PC-3 (cell line): ENCODE data around the gene TPST1. TPM values are rescaled to one million over a fixed set of nuclear protein-coding genes. Genes with fewer than 3 reads are reported as not detected.
"Not testable (repeated sequence)": the region's sequence is repeated elsewhere in the genome, so short reads cannot be mapped to it uniquely, and the experiment has no call there.

ENCODE experiments used
- ATAC-seq: fragments of 200-7000 bp; cut with Tn5 transposase; 2 replicates; pipeline ENCODE4 v1.9.1; 2020; ENCODE audit warnings: mild to moderate bottlenecking, moderate library complexity
- BruUV-seq: library from RNA; stranded (reverse); fragments of 400-500 nt; replicated peaks from 2 replicates; lab custom pipeline; 2021; lab: Mats Ljungman, UMichigan
- CTCF ChIA-PET: fragments of 300-600 bp; sonication (Branson Sonifier 250); formaldehyde crosslinking; loops from one replicate; lab custom pipeline; 2022; ENCODE audit warnings: antibody characterized with exemption; lab: Charles Lee
- POLR2A ChIA-PET: fragments of 300-600 bp; sonication (Branson Sonifier 250); formaldehyde crosslinking; loops from one replicate; lab custom pipeline; 2022; ENCODE audit warnings: antibody characterized with exemption; ENCODE audit not compliant: unreplicated experiment; lab: Charles Lee
- DNase-seq: peaks from one replicate; pipeline ENCODE4 v3.0.0-alpha.2; 2015
- H2AFZ ChIP-seq: fragments of 300-600 bp; sonication (generic); 2 replicates; pipeline ENCODE4 v1.6.0; 2016; ENCODE audit warnings: antibody characterized with exemption, low read length
- H3F3A ChIP-seq: fragments of 300-600 bp; sonication (generic); one replicate; pipeline ENCODE4 v1.6.0; 2017; ENCODE audit warnings: antibody characterized with exemption, low read length, control low read depth, mild to moderate bottlenecking; ENCODE audit not compliant: unreplicated experiment
- H3K27ac ChIP-seq: fragments of 300-600 bp; sonication (generic); 2 replicates; pipeline ENCODE4 v1.5.1; 2016; ENCODE audit warnings: mild to moderate bottlenecking, low read length
- H3K27me3 ChIP-seq: fragments of 300-600 bp; sonication (generic); 2 replicates; pipeline ENCODE4 v1.6.1; 2016; ENCODE audit warnings: low read length, mixed read lengths
- H3K36me3 ChIP-seq: fragments of 300-600 bp; sonication (generic); 2 replicates; pipeline ENCODE4 v1.6.1; 2016; ENCODE audit warnings: low read depth, mixed run types, low read length, mixed read lengths
- H3K4me1 ChIP-seq: fragments of 300-600 bp; sonication (generic); 2 replicates; pipeline ENCODE4 v1.5.1; 2016; ENCODE audit warnings: low read length; ENCODE audit not compliant: insufficient read depth
- H3K4me2 ChIP-seq: fragments of 300-600 bp; sonication (generic); 2 replicates; pipeline ENCODE4 v1.6.0; 2016; ENCODE audit warnings: low read length
- H3K4me3 ChIP-seq: fragments of 300-600 bp; sonication (generic); 2 replicates; pipeline ENCODE4 v1.5.1; 2016; ENCODE audit warnings: mild to moderate bottlenecking, low read length, mixed read lengths
- H3K79me2 ChIP-seq: fragments of 300-600 bp; sonication (generic); 2 replicates; pipeline ENCODE4 v1.6.1; 2017; ENCODE audit warnings: low read length, mixed read lengths
- H3K9ac ChIP-seq: fragments of 300-600 bp; sonication (generic); 2 replicates; pipeline ENCODE4 v1.6.0; 2016; ENCODE audit warnings: mild to moderate bottlenecking, low read length
- H3K9me2 ChIP-seq: fragments of 300-600 bp; sonication (generic); replicated peaks from 2 replicates; pipeline ENCODE4 v1.6.1; 2016; ENCODE audit warnings: mixed run types, low read length, mixed read lengths
- H3K9me3 ChIP-seq: fragments of 300-600 bp; sonication (generic); 2 replicates; pipeline ENCODE4 v1.6.1; 2016; ENCODE audit warnings: low read length, mixed read lengths
- H4K20me1 ChIP-seq: fragments of 300-600 bp; sonication (generic); 2 replicates; pipeline ENCODE4 v1.6.1; 2016; ENCODE audit warnings: low read length, mixed read lengths
- EZH2 ChIP-seq: fragments of 300-600 bp; sonication (generic); IDR thresholded peaks from one replicate; pipeline ENCODE4 v1.6.1; 2017; ENCODE audit warnings: antibody characterized with exemption, mild to moderate bottlenecking, low read length; ENCODE audit not compliant: unreplicated experiment
- EZH2phosphoT487 ChIP-seq: fragments of 300-600 bp; sonication (generic); IDR thresholded peaks from 2 replicates; pipeline ENCODE4 v1.6.1; 2018; ENCODE audit warnings: mild to moderate bottlenecking, antibody characterized with exemption, low read length, borderline replicate concordance
- intact Hi-C: fragments of 100-400 bp; cut with micrococcal nuclease; formaldehyde crosslinking; loops from 2 replicates; pipeline ENCODE4 v1.9.0; 2023
- total RNA-seq: library from RNA; depleted of rRNA; stranded (reverse); fragments of >200 nt; gene quantifications from 2 replicates; pipeline ENCODE4 v1.2.3, GENCODE V29; 2014
- TF ChIP-seq, protein P1 (sequence below): fragments of 300-600 bp; sonication (generic); conservative IDR thresholded peaks from 2 replicates; pipeline ENCODE4 v1.5.1; 2017; ENCODE audit warnings: antibody characterized with exemption, low read depth, mild to moderate bottlenecking, low read length

The TPST1 gene
- total RNA-seq, 1 experiment from 2014 or later: 14.4 TPM

DNA sequence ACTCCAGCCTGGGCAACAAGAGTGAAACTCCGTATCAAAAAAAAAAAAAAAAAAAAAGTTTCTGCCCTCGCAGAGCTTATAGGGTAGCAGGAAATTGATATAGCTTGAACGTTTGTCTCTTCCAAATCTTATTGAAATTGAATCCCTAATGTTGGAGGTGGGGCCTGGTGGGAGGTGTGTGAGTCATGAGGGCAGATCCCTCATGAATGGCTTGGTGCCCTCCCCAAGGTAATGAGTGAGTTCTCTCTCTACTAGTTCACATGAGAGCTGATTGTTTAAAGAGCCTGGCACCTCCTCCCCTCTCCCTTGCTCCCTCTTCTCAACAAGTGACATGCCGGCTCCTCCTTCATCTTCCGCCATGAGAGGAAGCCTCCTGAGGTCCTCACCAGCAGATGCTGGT is 193.7 kb downstream of the TPST1 start:
- intact Hi-C loops, H3K79me2 ChIP-seq, H3K4me2 ChIP-seq, H4K20me1 ChIP-seq, H3K27ac ChIP-seq, H3K27me3 ChIP-seq, H3F3A ChIP-seq, BruUV-seq, H2AFZ ChIP-seq, H3K4me1 ChIP-seq, POLR2A ChIA-PET, H3K36me3 ChIP-seq, H3K9ac ChIP-seq, H3K9me3 ChIP-seq, H3K9me2 ChIP-seq, H3K4me3 ChIP-seq: not testable (repeated sequence)
- peak; percentile 39; the same call in 1 of the 2 replicates for ATAC-seq
- DNase-seq: peak; percentile 41
- CTCF ChIA-PET: interaction anchor here (0.6 kb wide), 1 partner anchor 15 kb away, joined by 4 read pairs; no protein-coding TSS in a partner anchor

DNA sequence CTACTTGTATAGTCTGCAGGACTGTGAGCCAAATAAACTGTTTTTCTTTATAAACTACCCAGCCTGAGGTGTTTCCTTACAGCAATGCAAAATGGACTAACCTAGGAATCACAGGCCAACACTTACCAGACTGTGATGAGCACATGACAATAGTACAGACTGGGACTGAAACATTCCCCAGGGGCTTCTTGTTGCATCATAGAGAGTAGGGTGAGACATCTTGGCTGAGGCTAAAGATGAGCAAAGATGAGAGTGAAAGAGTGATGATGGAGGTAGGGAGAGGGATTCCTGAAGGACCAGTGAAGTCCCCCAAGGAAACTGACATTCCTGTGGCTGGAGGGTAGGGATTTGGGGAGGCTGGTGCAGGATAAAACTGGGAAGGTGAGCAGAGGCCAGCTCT is 194.4 kb downstream of the TPST1 start:
- ATAC-seq (no peak), DNase-seq (no peak)
- ChIA-PET POLR2A (no interaction called here), CTCF (no interaction called here)
- no peaks in the 10 kb centered on the region for H3F3A ChIP-seq
- no peak overlapping the region for H3K27ac ChIP-seq
- BruUV-seq: no TSS peak
- no peak overlapping the region for H3K4me2 ChIP-seq
- no peak for TF ChIP-seq EZH2
- TF ChIP-seq, protein P1, sequence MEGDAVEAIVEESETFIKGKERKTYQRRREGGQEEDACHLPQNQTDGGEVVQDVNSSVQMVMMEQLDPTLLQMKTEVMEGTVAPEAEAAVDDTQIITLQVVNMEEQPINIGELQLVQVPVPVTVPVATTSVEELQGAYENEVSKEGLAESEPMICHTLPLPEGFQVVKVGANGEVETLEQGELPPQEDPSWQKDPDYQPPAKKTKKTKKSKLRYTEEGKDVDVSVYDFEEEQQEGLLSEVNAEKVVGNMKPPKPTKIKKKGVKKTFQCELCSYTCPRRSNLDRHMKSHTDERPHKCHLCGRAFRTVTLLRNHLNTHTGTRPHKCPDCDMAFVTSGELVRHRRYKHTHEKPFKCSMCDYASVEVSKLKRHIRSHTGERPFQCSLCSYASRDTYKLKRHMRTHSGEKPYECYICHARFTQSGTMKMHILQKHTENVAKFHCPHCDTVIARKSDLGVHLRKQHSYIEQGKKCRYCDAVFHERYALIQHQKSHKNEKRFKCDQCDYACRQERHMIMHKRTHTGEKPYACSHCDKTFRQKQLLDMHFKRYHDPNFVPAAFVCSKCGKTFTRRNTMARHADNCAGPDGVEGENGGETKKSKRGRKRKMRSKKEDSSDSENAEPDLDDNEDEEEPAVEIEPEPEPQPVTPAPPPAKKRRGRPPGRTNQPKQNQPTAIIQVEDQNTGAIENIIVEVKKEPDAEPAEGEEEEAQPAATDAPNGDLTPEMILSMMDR: no peak
- no peak for TF ChIP-seq EZH2phosphoT487
- no peak overlapping the region for H3K4me3 ChIP-seq
- no peaks in the 10 kb centered on the region for H3K36me3 ChIP-seq
- no peaks in the 10 kb centered on the region for H4K20me1 ChIP-seq
- no peak overlapping the region for H2AFZ ChIP-seq
- H3K79me2 ChIP-seq: no peaks in the 10 kb centered on the region
- peaks cover 9% of the 10 kb centered on the region for H3K4me1 ChIP-seq
- no peak overlapping the region for H3K9ac ChIP-seq
- intact Hi-C loops: no loop called here
- H3K27me3 ChIP-seq: no peaks in the 10 kb centered on the region
- no peaks in the 10 kb centered on the region for H3K9me2 ChIP-seq
- H3K9me3 ChIP-seq: no peaks in the 10 kb centered on the region

DNA sequence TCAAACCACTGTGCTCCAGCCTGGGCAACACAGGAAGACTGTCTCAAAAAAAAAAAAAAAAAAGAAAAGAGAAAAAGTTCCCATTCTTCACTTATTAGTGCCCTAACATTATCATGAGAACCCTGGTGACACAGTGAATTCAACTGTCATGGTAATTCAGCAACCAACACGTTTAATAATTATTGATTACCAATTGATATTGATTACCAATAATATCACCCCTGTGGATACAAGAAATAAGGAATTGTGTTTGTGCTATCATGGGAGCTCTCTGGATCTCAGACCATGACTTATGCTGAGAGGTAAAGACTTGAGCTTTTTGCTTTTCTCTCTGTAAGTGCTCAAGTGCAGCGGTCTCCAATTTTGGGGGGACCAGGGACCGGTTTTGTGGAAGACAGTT is 195.3 kb downstream of the TPST1 start:
- Histone ChIP-seq H3K27me3 (no peaks in the 10 kb centered on the region), H2AFZ (no peak overlapping the region), H3K4me3 (no peak overlapping the region), H3K4me2 (no peak overlapping the region), H3K4me1 (peaks cover 7% of the 10 kb centered on the region), H3K36me3 (no peaks in the 10 kb centered on the region), H3K9me3 (no peaks in the 10 kb centered on the region), H3K9ac (no peak overlapping the region), H3K9me2 (no peaks in the 10 kb centered on the region), H3K79me2 (no peaks in the 10 kb centered on the region), H4K20me1 (no peaks in the 10 kb centered on the region), H3F3A (no peaks in the 10 kb centered on the region), H3K27ac (no peak overlapping the region)
- ChIA-PET POLR2A (no interaction called here), CTCF (no interaction called here)
- ATAC-seq: no peak
- BruUV-seq: no TSS peak
- intact Hi-C loops: no loop called here
- no peak for DNase-seq
- TF ChIP-seq EZH2: no peak
- TF ChIP-seq, protein P1: no peak

DNA sequence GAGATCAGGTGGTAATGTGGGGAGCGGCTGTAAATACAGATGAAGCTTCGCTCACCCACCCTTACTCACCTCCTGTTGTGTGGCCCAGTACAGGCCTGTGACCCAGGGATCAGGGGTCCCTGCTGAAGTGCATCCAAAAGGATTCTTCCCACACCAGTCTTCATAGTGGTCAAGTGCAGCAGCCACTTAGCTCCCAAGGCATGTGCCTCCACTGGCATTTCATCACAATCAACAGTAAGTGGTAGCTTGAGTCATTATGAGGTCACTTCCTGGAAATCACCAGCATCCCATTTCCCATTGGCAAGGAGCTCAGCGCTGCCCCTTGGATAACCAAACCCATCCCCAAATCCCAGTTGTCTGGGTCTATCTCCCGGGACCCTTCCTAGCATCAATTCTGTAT is 196.0 kb downstream of the TPST1 start:
- H2AFZ ChIP-seq, intact Hi-C loops, H3K79me2 ChIP-seq, H3K9ac ChIP-seq, POLR2A ChIA-PET, H3K4me3 ChIP-seq, H3K36me3 ChIP-seq, H3K9me3 ChIP-seq, H3K4me1 ChIP-seq, H3K4me2 ChIP-seq, H4K20me1 ChIP-seq, H3K9me2 ChIP-seq, H3K27ac ChIP-seq, H3F3A ChIP-seq, CTCF ChIA-PET, DNase-seq, BruUV-seq, H3K27me3 ChIP-seq, ATAC-seq: not testable (repeated sequence)

DNA sequence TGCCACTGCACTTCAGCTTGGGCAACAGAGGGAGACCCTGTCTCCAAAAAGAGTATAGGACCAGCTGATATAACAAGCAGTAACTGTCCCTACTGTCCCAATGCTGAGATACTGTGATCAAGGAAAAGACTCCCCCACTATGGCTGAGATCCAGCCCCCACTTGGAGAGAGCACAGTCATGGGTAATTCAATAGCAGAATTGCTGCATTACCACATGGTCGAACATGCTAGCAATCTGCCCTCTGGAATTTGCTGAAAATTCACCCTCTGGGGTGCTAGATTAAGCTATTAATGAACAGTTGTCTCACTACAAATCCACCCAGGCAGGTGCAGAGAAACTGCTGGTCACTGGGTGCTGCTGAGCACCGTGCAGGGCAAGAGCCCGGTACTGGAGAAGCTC is 196.8 kb downstream of the TPST1 start:
- H4K20me1 ChIP-seq, H3K27ac ChIP-seq, H3K27me3 ChIP-seq, H3K79me2 ChIP-seq, H3K4me1 ChIP-seq, DNase-seq, BruUV-seq, H3K4me3 ChIP-seq, H3K9me2 ChIP-seq, H2AFZ ChIP-seq, H3F3A ChIP-seq, CTCF ChIA-PET, intact Hi-C loops, POLR2A ChIA-PET, H3K9me3 ChIP-seq, ATAC-seq, H3K9ac ChIP-seq, H3K4me2 ChIP-seq, H3K36me3 ChIP-seq: not testable (repeated sequence)
